ENCODE results near the gene CC2D1A.

Gene CC2D1A

GRCh38 chr19:13942023-13942684, 36.2 kb downstream of the CC2D1A start:
- H3K27ac ChIP-seq (replicated peaks): no peak overlapping the region
- H3K4me3 ChIP-seq (replicated peaks; ENCODE audit: insufficient read depth, low read length): no peak overlapping the region
- no peak for TF ChIP-seq POLR2AphosphoS5 (IDR thresholded peaks at IDR 0.05; ENCODE audit: low read depth)
- TF ChIP-seq, protein P1, sequence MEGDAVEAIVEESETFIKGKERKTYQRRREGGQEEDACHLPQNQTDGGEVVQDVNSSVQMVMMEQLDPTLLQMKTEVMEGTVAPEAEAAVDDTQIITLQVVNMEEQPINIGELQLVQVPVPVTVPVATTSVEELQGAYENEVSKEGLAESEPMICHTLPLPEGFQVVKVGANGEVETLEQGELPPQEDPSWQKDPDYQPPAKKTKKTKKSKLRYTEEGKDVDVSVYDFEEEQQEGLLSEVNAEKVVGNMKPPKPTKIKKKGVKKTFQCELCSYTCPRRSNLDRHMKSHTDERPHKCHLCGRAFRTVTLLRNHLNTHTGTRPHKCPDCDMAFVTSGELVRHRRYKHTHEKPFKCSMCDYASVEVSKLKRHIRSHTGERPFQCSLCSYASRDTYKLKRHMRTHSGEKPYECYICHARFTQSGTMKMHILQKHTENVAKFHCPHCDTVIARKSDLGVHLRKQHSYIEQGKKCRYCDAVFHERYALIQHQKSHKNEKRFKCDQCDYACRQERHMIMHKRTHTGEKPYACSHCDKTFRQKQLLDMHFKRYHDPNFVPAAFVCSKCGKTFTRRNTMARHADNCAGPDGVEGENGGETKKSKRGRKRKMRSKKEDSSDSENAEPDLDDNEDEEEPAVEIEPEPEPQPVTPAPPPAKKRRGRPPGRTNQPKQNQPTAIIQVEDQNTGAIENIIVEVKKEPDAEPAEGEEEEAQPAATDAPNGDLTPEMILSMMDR (IDR thresholded peaks at IDR 0.05; ENCODE audit: insufficient read depth, low read length): no peak
- TF ChIP-seq GABPA (IDR thresholded peaks at IDR 0.05; ENCODE audit: low read depth): no peak
- no peak for TF ChIP-seq SPI1 (IDR thresholded peaks at IDR 0.05; ENCODE audit: borderline replicate concordance, low read depth)
- no peak for TF ChIP-seq REST (IDR thresholded peaks at IDR 0.05; ENCODE audit: insufficient replicate concordance, low read depth)
- DNase-seq (ENCODE audit: low read depth in 1 of 2, low spot score in 1 of 2): no peak
- H3K27me3 ChIP-seq (ENCODE audit: insufficient read depth, poor library complexity, severe bottlenecking): no peaks in the 10 kb centered on the region

DNA sequence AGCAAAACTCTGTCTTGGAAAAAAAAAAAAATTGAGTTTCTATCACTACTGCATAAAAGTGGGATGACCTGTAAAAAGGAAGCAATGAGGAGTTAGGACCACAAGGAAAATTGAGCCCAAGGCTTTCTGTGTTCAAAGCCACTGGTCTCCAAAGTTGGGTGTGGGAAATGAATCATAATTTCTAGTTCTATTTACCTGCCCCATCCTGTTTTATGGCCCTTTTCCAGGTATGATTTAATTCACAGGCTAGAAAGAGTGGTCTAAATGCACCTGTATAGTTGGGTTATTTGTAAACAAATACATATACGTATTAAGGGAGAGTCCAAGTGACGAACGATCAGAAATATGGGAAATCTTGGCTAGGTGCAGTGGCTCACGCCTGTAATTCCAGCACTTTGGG, 40.4 kb downstream of the CC2D1A start:
- DNase-seq (ENCODE audit: low read depth in 1 of 2, low spot score in 1 of 2): no peak
- H3K27me3 ChIP-seq (ENCODE audit: insufficient read depth, poor library complexity, severe bottlenecking): no peaks in the 10 kb centered on the region
- TF ChIP-seq REST (IDR thresholded peaks at IDR 0.05; ENCODE audit: insufficient replicate concordance, low read depth) (no peak), SPI1 (IDR thresholded peaks at IDR 0.05; ENCODE audit: borderline replicate concordance, low read depth) (no peak), POLR2AphosphoS5 (IDR thresholded peaks at IDR 0.05; ENCODE audit: low read depth) (no peak), GABPA (IDR thresholded peaks at IDR 0.05; ENCODE audit: low read depth) (no peak)
- TF ChIP-seq, protein P1 (IDR thresholded peaks at IDR 0.05; ENCODE audit: insufficient read depth, low read length): no peak
- H3K27ac ChIP-seq (replicated peaks): no peak overlapping the region
- no peak overlapping the region for H3K4me3 ChIP-seq (replicated peaks; ENCODE audit: insufficient read depth, low read length)

DNA sequence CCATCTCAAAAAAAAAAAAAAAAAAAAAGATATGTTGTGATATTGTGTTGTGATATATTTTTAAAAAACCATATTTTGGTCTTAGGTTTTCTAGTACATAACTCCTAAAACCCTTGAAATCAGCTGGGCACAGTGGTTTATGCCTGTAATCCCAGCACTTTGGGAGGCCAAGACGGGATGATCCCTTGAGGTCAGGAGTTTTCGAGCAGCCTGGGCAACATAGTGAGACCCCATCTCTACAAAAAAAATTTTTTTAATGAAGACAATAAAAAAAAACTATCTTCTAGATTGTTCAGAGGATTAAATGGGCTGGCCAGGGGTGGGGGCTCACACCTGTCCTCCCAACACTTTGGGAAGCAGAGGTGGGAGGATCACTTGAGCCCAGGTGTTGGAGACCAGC, 45.0 kb downstream of the CC2D1A start:
- Histone ChIP-seq H3K27me3 (ENCODE audit: insufficient read depth, poor library complexity, severe bottlenecking) (no peaks in the 10 kb centered on the region), H3K27ac (replicated peaks) (no peak overlapping the region), H3K4me3 (replicated peaks; ENCODE audit: insufficient read depth, low read length) (no peak overlapping the region)
- DNase-seq (ENCODE audit: low read depth in 1 of 2, low spot score in 1 of 2): no peak
- TF ChIP-seq SPI1 (IDR thresholded peaks at IDR 0.05; ENCODE audit: borderline replicate concordance, low read depth) (no peak), POLR2AphosphoS5 (IDR thresholded peaks at IDR 0.05; ENCODE audit: low read depth) (no peak), REST (IDR thresholded peaks at IDR 0.05; ENCODE audit: insufficient replicate concordance, low read depth) (no peak), GABPA (IDR thresholded peaks at IDR 0.05; ENCODE audit: low read depth) (no peak)
- TF ChIP-seq, protein P1 (IDR thresholded peaks at IDR 0.05; ENCODE audit: insufficient read depth, low read length): no peak
